HepG2 (cell line): Measurements from ENCODE around the gene SMIM41. TPM values are rescaled to one million over a fixed set of nuclear protein-coding genes. Genes with fewer than 3 reads are reported as not detected.

ENCODE experiments used
- BHLHE40 ChIP-seq: IDR thresholded peaks from 2 replicates; pipeline ENCODE4 v1.6.1; 2011; ENCODE audit warnings: low read length, improper control_type of control experiment
- HOXA5 ChIP-seq: sonication (generic); formaldehyde crosslinking; IDR thresholded peaks from 2 replicates; pipeline ENCODE4 v1.4.0; 2020; ENCODE audit warnings: missing genetic modification reagents
- NR2F2 ChIP-seq: IDR thresholded peaks from 2 replicates; pipeline ENCODE4 v1.6.1; 2012; ENCODE audit warnings: low read depth, inconsistent platforms, borderline replicate concordance
- NR2F6 ChIP-seq, 2 experiments: IDR thresholded peaks; 2 replicates each; pipeline ENCODE4 v1.6.1; 2016; ENCODE audit warnings: antibody characterized with exemption in 1 of 2, mild to moderate bottlenecking in 1 of 2
- ONECUT2 ChIP-seq: sonication (generic); formaldehyde crosslinking; IDR thresholded peaks from 2 replicates; pipeline ENCODE4 v1.4.0; 2020; ENCODE audit warnings: missing genetic modification reagents
- ZBTB1 ChIP-seq: sonication (generic); formaldehyde crosslinking; IDR thresholded peaks from 2 replicates; pipeline ENCODE4 v1.4.0; 2020; ENCODE audit warnings: missing genetic modification reagents, borderline replicate concordance
- ZNF441 ChIP-seq: sonication (generic); formaldehyde crosslinking; IDR thresholded peaks from 2 replicates; pipeline ENCODE4 v1.7.0; 2021; ENCODE audit warnings: missing genetic modification reagents, borderline replicate concordance
- ZNF646 ChIP-seq: sonication (generic); formaldehyde crosslinking; IDR thresholded peaks from 2 replicates; pipeline ENCODE4 v1.9.0; 2021; ENCODE audit warnings: mild to moderate bottlenecking, missing genetic modification reagents
- ZNF703 ChIP-seq: sonication (generic); formaldehyde crosslinking; IDR thresholded peaks from 2 replicates; pipeline ENCODE4 v1.5.1; 2020; ENCODE audit warnings: missing genetic modification reagents, mild to moderate bottlenecking, moderate library complexity, borderline replicate concordance
- ZSCAN31 ChIP-seq: sonication (generic); formaldehyde crosslinking; IDR thresholded peaks from 2 replicates; pipeline ENCODE4 v1.5.0; 2020; ENCODE audit warnings: low read depth, mild to moderate bottlenecking, missing genetic modification reagents
- polyA plus RNA-seq, 8 experiments: library from polyadenylated mRNA; depleted of rRNA in 3 of 8; stranded (reverse) in 7 of 8; unstranded in 1 of 8; fragments of >200 nt; fragmentation: Illumina TruSeq in 4 of 8; extraction: Trizol in 4 of 8; gene quantifications; 2 replicates each; pipeline versions ENCODE4 v1.2.1 to v1.2.3, GENCODE V29; 2011 to 2016; ENCODE audit warnings: low read depth in 4 of 8, missing spikeins in 1 of 8, mixed read lengths in 1 of 8; ENCODE audit not compliant: insufficient read depth in 1 of 8
- total RNA-seq, 5 experiments: library from RNA; depleted of rRNA; stranded (reverse); fragments of >200 nt; fragmentation: Illumina TruSeq; extraction: Trizol; gene quantifications; 2 replicates each; pipeline ENCODE4 v1.2.3, GENCODE V29; 2016; ENCODE audit warnings: low read depth in 1 of 5
- TF ChIP-seq, protein P1 (sequence below): sonication (generic); formaldehyde crosslinking; IDR thresholded peaks from 2 replicates; pipeline ENCODE4 v1.8.1; 2022; ENCODE audit warnings: low read depth, mild to moderate bottlenecking, missing genetic modification reagents
- TF ChIP-seq, protein P2 (sequence below): sonication (generic); formaldehyde crosslinking; IDR thresholded peaks from 2 replicates; pipeline ENCODE4; 2020; ENCODE audit warnings: missing genetic modification reagents, mild to moderate bottlenecking, borderline replicate concordance
- TF ChIP-seq, protein P3 (sequence below): sonication (generic); formaldehyde crosslinking; IDR thresholded peaks from 2 replicates; pipeline ENCODE4 v1.4.0; 2020; ENCODE audit warnings: missing genetic modification reagents

The SMIM41 gene
- total and polyA plus RNA-seq, 2 of the 13 experiments (the other 11 are each of a cell fraction or from before 2014, with no cell fraction given): not detected

GRCh38 chr12:52082026-52082668 lies 2.6 kb downstream of the SMIM41 start (continued):
- TF ChIP-seq ZSCAN31 (CRISPR knock-in tag) (no peak), NR2F6 (IDR thresholded peaks at IDR 0.05) (peak; percentile 87), NR2F6 (CRISPR knock-in tag; IDR thresholded peaks at IDR 0.05) (peak; percentile 92), NR2F2 (peak; percentile 75; the same call in 1 of the 2 replicates), ZNF703 (no peak), ZBTB1 (CRISPR knock-in tag) (no peak), ONECUT2 (CRISPR knock-in tag) (no peak), ZNF441 (CRISPR knock-in tag) (no peak), ZNF646 (CRISPR knock-in tag) (no peak), HOXA5 (no peak), BHLHE40 (no peak)
- TF ChIP-seq, protein P1, sequence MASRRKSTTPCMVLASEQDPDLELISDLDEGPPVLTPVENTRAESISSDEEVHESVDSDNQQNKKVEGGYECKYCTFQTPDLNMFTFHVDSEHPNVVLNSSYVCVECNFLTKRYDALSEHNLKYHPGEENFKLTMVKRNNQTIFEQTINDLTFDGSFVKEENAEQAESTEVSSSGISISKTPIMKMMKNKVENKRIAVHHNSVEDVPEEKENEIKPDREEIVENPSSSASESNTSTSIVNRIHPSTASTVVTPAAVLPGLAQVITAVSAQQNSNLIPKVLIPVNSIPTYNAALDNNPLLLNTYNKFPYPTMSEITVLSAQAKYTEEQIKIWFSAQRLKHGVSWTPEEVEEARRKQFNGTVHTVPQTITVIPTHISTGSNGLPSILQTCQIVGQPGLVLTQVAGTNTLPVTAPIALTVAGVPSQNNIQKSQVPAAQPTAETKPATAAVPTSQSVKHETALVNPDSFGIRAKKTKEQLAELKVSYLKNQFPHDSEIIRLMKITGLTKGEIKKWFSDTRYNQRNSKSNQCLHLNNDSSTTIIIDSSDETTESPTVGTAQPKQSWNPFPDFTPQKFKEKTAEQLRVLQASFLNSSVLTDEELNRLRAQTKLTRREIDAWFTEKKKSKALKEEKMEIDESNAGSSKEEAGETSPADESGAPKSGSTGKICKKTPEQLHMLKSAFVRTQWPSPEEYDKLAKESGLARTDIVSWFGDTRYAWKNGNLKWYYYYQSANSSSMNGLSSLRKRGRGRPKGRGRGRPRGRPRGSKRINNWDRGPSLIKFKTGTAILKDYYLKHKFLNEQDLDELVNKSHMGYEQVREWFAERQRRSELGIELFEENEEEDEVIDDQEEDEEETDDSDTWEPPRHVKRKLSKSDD (CRISPR knock-in tag): no peak
- TF ChIP-seq, protein P2, sequence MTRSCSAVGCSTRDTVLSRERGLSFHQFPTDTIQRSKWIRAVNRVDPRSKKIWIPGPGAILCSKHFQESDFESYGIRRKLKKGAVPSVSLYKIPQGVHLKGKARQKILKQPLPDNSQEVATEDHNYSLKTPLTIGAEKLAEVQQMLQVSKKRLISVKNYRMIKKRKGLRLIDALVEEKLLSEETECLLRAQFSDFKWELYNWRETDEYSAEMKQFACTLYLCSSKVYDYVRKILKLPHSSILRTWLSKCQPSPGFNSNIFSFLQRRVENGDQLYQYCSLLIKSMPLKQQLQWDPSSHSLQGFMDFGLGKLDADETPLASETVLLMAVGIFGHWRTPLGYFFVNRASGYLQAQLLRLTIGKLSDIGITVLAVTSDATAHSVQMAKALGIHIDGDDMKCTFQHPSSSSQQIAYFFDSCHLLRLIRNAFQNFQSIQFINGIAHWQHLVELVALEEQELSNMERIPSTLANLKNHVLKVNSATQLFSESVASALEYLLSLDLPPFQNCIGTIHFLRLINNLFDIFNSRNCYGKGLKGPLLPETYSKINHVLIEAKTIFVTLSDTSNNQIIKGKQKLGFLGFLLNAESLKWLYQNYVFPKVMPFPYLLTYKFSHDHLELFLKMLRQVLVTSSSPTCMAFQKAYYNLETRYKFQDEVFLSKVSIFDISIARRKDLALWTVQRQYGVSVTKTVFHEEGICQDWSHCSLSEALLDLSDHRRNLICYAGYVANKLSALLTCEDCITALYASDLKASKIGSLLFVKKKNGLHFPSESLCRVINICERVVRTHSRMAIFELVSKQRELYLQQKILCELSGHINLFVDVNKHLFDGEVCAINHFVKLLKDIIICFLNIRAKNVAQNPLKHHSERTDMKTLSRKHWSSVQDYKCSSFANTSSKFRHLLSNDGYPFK (CRISPR knock-in tag): no peak
- TF ChIP-seq, protein P3, sequence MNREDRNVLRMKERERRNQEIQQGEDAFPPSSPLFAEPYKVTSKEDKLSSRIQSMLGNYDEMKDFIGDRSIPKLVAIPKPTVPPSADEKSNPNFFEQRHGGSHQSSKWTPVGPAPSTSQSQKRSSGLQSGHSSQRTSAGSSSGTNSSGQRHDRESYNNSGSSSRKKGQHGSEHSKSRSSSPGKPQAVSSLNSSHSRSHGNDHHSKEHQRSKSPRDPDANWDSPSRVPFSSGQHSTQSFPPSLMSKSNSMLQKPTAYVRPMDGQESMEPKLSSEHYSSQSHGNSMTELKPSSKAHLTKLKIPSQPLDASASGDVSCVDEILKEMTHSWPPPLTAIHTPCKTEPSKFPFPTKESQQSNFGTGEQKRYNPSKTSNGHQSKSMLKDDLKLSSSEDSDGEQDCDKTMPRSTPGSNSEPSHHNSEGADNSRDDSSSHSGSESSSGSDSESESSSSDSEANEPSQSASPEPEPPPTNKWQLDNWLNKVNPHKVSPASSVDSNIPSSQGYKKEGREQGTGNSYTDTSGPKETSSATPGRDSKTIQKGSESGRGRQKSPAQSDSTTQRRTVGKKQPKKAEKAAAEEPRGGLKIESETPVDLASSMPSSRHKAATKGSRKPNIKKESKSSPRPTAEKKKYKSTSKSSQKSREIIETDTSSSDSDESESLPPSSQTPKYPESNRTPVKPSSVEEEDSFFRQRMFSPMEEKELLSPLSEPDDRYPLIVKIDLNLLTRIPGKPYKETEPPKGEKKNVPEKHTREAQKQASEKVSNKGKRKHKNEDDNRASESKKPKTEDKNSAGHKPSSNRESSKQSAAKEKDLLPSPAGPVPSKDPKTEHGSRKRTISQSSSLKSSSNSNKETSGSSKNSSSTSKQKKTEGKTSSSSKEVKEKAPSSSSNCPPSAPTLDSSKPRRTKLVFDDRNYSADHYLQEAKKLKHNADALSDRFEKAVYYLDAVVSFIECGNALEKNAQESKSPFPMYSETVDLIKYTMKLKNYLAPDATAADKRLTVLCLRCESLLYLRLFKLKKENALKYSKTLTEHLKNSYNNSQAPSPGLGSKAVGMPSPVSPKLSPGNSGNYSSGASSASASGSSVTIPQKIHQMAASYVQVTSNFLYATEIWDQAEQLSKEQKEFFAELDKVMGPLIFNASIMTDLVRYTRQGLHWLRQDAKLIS: no peak
